Inferior parietal cortex (tissue), 1 donor: ENCODE data around the gene BAZ1A.
A peak's percentile ranks its signal among the peaks of the same experiment; 100 is the strongest.

Experiments
- DNase-seq: peaks from one replicate; pipeline ENCODE4 v3.0.0-alpha.2; 2016; ENCODE audit errors: extremely low spot score

The BAZ1A gene, protein sequence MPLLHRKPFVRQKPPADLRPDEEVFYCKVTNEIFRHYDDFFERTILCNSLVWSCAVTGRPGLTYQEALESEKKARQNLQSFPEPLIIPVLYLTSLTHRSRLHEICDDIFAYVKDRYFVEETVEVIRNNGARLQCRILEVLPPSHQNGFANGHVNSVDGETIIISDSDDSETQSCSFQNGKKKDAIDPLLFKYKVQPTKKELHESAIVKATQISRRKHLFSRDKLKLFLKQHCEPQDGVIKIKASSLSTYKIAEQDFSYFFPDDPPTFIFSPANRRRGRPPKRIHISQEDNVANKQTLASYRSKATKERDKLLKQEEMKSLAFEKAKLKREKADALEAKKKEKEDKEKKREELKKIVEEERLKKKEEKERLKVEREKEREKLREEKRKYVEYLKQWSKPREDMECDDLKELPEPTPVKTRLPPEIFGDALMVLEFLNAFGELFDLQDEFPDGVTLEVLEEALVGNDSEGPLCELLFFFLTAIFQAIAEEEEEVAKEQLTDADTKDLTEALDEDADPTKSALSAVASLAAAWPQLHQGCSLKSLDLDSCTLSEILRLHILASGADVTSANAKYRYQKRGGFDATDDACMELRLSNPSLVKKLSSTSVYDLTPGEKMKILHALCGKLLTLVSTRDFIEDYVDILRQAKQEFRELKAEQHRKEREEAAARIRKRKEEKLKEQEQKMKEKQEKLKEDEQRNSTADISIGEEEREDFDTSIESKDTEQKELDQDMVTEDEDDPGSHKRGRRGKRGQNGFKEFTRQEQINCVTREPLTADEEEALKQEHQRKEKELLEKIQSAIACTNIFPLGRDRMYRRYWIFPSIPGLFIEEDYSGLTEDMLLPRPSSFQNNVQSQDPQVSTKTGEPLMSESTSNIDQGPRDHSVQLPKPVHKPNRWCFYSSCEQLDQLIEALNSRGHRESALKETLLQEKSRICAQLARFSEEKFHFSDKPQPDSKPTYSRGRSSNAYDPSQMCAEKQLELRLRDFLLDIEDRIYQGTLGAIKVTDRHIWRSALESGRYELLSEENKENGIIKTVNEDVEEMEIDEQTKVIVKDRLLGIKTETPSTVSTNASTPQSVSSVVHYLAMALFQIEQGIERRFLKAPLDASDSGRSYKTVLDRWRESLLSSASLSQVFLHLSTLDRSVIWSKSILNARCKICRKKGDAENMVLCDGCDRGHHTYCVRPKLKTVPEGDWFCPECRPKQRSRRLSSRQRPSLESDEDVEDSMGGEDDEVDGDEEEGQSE (N-terminal part only)

GRCh38 chr14:34875031-34875922 is at the start of gene BAZ1A:
TSS of gene BAZ1A (minus strand) at chr14:34875360. CDS start at chr14:34874604, 756 bp downstream.
- DNase-seq = peak; percentile 59

- DNase-seq = no peak
These were observed 45.2 kb upstream of the BAZ1A start for GRCh38 chr14:34920339-34920738.

DNA sequence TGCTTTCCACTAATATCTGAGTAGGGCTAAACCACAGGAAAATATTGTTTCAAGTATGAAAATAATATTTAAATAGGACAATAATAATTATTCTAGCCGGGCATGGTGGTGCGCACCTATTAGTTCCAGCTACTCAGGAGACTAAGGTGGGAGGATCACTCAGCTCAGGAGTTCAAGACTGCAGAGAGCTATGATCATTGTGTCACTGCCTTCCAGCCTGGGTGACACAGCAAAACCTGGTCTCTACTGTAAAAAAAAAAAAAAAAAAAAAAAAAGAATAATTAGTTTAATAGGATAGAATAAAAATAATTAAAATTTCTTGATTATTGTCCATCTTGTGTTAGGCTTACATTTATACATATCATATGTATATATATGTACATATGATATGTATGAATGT is 38.5 kb upstream of the BAZ1A start:
- DNase-seq = no peak

GRCh38 chr14:34912966-34913365 is 37.8 kb upstream of the BAZ1A start:
- DNase-seq = no peak

DNA sequence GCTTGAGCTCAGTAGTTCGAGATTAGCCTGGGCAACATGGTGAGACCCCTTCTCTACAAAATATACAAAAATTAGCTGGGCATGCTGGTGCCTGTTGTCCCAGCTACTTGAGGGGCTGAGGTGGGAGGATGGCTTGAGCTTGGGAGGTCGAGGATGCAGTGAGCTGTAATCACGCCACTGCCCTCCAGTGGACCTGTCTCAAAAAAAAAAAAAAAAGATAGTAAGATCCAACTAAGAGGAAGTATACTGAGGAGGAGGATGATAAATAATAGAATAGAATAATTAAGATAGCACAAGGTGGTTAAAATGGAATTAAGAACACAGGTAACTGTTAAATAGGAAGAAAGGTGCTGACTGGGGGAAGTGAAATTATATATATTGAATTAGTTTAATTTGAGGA is 37.0 kb upstream of the BAZ1A start:
- no peak for DNase-seq

DNA sequence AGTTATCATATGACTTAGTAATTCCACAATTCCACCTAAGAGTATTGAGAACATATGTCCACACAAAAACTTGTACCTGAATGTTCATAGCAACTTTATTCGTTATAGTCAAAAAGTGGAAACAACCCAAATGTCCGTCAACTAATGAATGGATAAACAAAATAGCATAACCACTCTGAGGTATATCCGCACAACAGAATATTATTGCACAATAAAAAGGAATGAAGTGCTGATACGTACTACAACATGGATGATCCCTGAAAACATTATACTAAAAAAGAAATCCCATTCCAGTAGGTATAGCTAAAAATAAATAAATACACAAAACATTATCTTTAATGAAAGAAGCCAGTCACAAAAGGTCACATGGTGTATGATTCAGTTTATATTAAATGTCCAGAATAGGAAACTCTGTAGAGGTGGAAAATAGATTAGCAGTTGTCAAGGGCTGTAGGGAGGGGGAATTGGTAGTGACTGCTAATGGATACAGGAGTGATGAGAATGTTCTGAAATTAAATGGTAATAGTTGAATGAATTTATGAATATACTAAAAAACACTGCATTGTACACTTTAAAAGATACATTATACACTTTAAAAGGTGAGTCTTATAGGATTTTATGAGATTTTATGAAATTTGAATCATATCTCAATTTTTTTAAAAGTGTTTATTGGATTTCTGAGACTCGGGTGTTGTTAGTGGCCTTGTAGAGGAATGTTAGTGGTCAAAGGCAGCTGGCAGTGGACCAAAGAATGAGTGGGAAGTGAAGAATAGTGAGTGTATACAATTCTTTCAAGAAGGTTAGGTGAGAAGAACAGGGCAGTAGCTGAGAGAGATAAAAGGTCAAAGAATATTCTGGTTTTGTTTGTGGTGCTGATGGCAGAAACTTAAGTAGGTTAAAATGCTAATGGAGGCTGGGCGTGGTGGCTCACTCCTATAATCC is 36.3 kb upstream of the BAZ1A start:
- no peak for DNase-seq

DNA sequence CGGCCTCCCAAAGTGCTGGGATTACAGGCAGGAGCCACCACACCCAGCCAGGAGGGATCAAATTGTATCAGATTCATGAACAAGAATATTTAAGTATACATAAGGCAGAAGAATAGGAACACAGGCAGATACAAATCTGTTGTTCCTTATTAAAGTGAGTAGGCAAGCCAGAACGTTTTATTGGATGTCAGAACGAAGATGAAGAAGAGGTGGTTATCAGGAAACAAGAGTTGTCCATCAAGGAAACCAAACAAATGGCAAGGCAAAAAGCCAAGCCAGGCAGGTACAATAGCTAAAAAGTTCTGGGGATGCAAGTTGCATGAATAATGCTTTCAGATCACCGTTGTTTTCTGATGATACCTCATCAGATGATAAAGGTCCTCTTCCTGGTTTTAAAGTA is 31.1 kb upstream of the BAZ1A start:
- DNase-seq = no peak

GRCh38 chr14:34895277-34895676 is 20.1 kb upstream of the BAZ1A start:
- DNase-seq = no peak

GRCh38 chr14:34890937-34891336 is 15.8 kb upstream of the BAZ1A start:
- no peak for DNase-seq

GRCh38 chr14:34888186-34888585 is 13.0 kb upstream of the BAZ1A start:
- no peak for DNase-seq

GRCh38 chr14:34883954-34884353 is 8.8 kb upstream of the BAZ1A start:
- no peak for DNase-seq

GRCh38 chr14:34874386-34875030 is 652 bp downstream of the BAZ1A start:
- peak; percentile 36 for DNase-seq

DNA sequence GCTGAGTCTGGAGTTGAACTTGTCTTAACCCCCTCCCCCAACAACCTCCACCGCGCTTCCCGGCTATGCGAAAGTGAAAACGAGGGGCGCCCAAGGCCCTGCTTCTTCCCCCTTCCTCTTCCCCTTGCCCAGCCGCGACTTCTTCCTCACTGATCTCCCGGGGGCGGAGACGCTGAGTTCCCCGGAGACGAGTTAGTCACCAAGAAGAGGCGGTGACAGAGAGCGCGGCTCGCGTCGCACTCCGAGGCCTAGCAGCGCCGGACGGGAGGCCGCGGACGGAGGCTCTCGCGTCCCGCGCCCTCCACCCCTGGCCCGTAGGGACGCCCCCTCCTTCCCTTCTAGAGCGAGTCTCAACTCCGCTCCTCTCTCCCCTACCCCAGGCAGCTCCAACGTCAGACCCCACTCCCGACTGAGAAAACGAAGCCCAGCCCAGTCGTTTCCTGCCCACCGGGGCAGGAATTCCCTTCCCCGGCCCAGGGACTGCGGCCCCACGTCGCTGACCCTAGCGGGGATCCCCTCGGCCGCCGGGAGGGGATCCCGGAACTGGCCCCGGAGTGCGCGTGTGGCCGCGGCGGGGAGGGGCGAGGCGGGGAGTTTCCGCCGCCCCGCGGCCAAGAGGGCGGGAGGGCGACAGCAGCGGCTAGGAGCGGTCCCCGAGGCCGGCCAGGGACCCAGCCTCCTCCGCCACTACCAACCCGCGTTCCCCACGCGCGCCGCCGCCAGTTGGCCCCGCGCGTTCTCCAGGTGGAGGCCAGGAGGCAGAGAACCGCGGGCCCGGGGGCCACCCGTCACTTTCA is 1.4 kb downstream of the BAZ1A start:
- peak; percentile 70 for DNase-seq

DNA sequence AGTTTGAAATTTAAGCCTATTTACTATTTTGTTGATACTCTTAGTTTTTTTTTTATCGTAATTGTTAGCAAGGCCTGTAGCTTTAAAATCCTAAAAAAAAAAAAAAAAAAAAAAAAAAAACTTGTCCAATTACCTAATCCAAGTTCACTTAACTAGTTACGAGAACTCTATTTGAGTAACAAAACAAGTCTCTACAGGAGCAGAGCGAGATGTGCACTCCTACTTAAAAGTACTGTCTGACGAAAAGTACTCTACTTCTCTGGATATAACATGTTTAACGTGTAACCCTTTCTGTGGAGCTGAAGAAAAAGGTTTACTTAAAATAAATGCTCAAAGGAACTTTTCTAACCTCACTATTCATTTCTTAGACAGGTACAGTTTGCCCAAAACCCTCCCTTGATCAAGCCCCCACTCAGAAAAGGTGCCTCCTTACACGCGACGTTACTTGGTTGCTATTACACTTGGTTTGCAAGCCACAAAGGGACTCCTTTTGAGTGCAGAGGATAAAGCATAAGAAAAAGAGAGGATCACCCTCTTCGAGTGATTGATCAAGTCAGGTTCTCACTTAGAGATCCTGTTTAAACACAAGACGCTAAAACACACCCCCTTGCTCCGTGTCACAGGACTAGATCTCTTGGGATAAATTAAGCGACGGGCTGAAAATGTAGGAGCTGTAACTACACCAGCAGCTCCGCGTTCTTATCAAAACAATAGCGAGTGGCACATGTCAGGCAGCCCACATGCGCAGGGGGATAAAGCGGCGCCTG is 2.2 kb downstream of the BAZ1A start:
- DNase-seq = no peak

- no peak for DNase-seq
These were observed 8.0 kb downstream of the BAZ1A start for GRCh38 chr14:34867199-34867598.

- no peak for DNase-seq
These were observed 9.1 kb downstream of the BAZ1A start for GRCh38 chr14:34865889-34866574.

- no peak for DNase-seq
These were observed 11.3 kb downstream of the BAZ1A start for GRCh38 chr14:34863844-34864243.
